Activated naive CD4-positive, alpha-beta T cell treated with anti-CD3 and anti-CD28 coated beads, Interleukin-2, amount 50 U/mL, for 72 hours (primary cell): ENCODE data around the gene RTKN2. TPM values are rescaled to one million over a fixed set of nuclear protein-coding genes. Genes with fewer than 3 reads are reported as not detected.
"Not testable (repeated sequence)": the region's sequence is repeated elsewhere in the genome, so short reads cannot be mapped to it uniquely, and the experiment has no call there.

Source experiments
- ATAC-seq, 2 donors: fragments of 150-1000 bp; cut with Tn5 transposase; 2 replicates each; pipeline ENCODE4 v1.10.0; 2021; ENCODE audit warnings: mild to moderate bottlenecking in 2 of 2, moderate library complexity in 2 of 2
- DNase-seq, 2 donors: peaks; one replicate each; pipeline ENCODE4 v3.0.0; 2021 to 2022; ENCODE audit warnings: low spot score in 2 of 2
- H3K27ac Mint-ChIP-seq, 2 donors: one replicate each; pipeline ENCODE4 v1.8.0; 2022; ENCODE audit warnings: mild to moderate bottlenecking in 2 of 2, mixed read lengths in 2 of 2
- H3K36me3 Mint-ChIP-seq, 2 donors: one replicate each; pipeline ENCODE4 v1.8.0; 2022; ENCODE audit warnings: mixed read lengths in 2 of 2
- H3K9me3 Mint-ChIP-seq, 2 donors: one replicate each; pipeline ENCODE4 v1.8.0; 2022; ENCODE audit warnings: mixed read lengths in 2 of 2
- total RNA-seq, 2 donors: library from RNA; stranded (reverse); gene quantifications; one replicate each; pipeline ENCODE4 v1.2.3, GENCODE V29; 2022

The RTKN2 gene
- total RNA-seq, 2 donors from 2014 or later: 9.2 to 10.0 TPM

- no peak overlapping the region for H3K27ac Mint-ChIP-seq
- H3K36me3 Mint-ChIP-seq: peaks cover 0 to 12% of the 10 kb centered on the region in 2 donors
- DNase-seq: no peak
- no peaks in the 10 kb centered on the region for H3K9me3 Mint-ChIP-seq
- no peak for ATAC-seq
These were observed 2.5 kb downstream of the RTKN2 start for GRCh38 chr10:62266147-62266546.

GRCh38 chr10:62264702-62265436 lies 3.8 kb downstream of the RTKN2 start:
- ATAC-seq: peak in 1 of 2 donors; percentile 28
- DNase-seq: no peak
- peaks cover 2 to 13% of the 10 kb centered on the region in 2 donors for H3K36me3 Mint-ChIP-seq
- no peak overlapping the region for H3K27ac Mint-ChIP-seq
- peaks cover 0 to 1% of the 10 kb centered on the region in 2 donors for H3K9me3 Mint-ChIP-seq

- DNase-seq (no peak), ATAC-seq (no peak)
- Mint-ChIP-seq H3K27ac (no peak overlapping the region), H3K36me3 (peaks cover 9 to 14% of the 10 kb centered on the region in 2 donors), H3K9me3 (peaks cover 0 to 8% of the 10 kb centered on the region in 2 donors)
These were observed 4.5 kb downstream of the RTKN2 start for GRCh38 chr10:62264126-62264525.

GRCh38 chr10:62261666-62262065 lies 7.0 kb downstream of the RTKN2 start:
- peaks cover 0 to 9% of the 10 kb centered on the region in 2 donors for H3K9me3 Mint-ChIP-seq
- no peak for ATAC-seq
- H3K36me3 Mint-ChIP-seq: peaks cover 6 to 26% of the 10 kb centered on the region in 2 donors
- no peak overlapping the region for H3K27ac Mint-ChIP-seq
- no peak for DNase-seq

- no peak for ATAC-seq
- Mint-ChIP-seq H3K36me3 (peaks cover 6 to 42% of the 10 kb centered on the region in 2 donors), H3K27ac (no peak overlapping the region)
These were observed 8.6 kb downstream of the RTKN2 start for GRCh38 chr10:62259998-62260397.

GRCh38 chr10:62259456-62259855 lies 9.2 kb downstream of the RTKN2 start:
- no peak for ATAC-seq
- Mint-ChIP-seq H3K27ac (no peak overlapping the region), H3K36me3 (peaks cover 6 to 44% of the 10 kb centered on the region in 2 donors)

More at GRCh38 chr10:62259998-62260397, 8.6 kb downstream of the RTKN2 start:
- H3K9me3 Mint-ChIP-seq: peaks cover 0 to 9% of the 10 kb centered on the region in 2 donors
- DNase-seq: no peak

GRCh38 chr10:62258926-62259325 lies 9.7 kb downstream of the RTKN2 start:
- ATAC-seq: peak in 1 of 2 donors; percentile 24
- DNase-seq: no peak
- Mint-ChIP-seq H3K36me3 (peaks cover 6 to 50% of the 10 kb centered on the region in 2 donors), H3K27ac (no peak overlapping the region), H3K9me3 (peaks cover 0 to 15% of the 10 kb centered on the region in 2 donors)

More at GRCh38 chr10:62259456-62259855, 9.2 kb downstream of the RTKN2 start:
- no peak for DNase-seq
- H3K9me3 Mint-ChIP-seq: peaks cover 0 to 11% of the 10 kb centered on the region in 2 donors

GRCh38 chr10:62253704-62254103 lies 14.9 kb downstream of the RTKN2 start:
- Mint-ChIP-seq H3K36me3 (peaks cover 0 to 41% of the 10 kb centered on the region in 2 donors), H3K9me3 (peaks cover 0 to 6% of the 10 kb centered on the region in 2 donors), H3K27ac (peak overlapping the region; percentile 67 to 86)
- ATAC-seq: peak; percentile 36 to 75
- no peak for DNase-seq

- ATAC-seq: no peak
- DNase-seq: no peak
- H3K27ac Mint-ChIP-seq: no peak overlapping the region
- peaks cover 0 to 6% of the 10 kb centered on the region in 2 donors for H3K9me3 Mint-ChIP-seq
- peaks cover 0 to 30% of the 10 kb centered on the region in 2 donors for H3K36me3 Mint-ChIP-seq
These were observed 16.6 kb downstream of the RTKN2 start for GRCh38 chr10:62252051-62252450.

GRCh38 chr10:62250594-62251198 lies 17.9 kb downstream of the RTKN2 start:
- DNase-seq (no peak), ATAC-seq (peak; percentile 49 to 85)
- peaks cover 0 to 18% of the 10 kb centered on the region in 2 donors for H3K36me3 Mint-ChIP-seq
- peaks cover 0 to 6% of the 10 kb centered on the region in 2 donors for H3K9me3 Mint-ChIP-seq
- H3K27ac Mint-ChIP-seq: no peak overlapping the region

- no peak for DNase-seq
- no peak for ATAC-seq
- peak overlapping the region in 1 of 2 donors; percentile 7 for H3K27ac Mint-ChIP-seq
- H3K9me3 Mint-ChIP-seq: peaks cover 0 to 6% of the 10 kb centered on the region in 2 donors
- H3K36me3 Mint-ChIP-seq: peaks cover 0 to 12% of the 10 kb centered on the region in 2 donors
These were observed 18.7 kb downstream of the RTKN2 start for GRCh38 chr10:62249957-62250356.

GRCh38 chr10:62248465-62248864 lies 20.2 kb downstream of the RTKN2 start:
- DNase-seq (no peak), ATAC-seq (no peak)
- Mint-ChIP-seq H3K27ac (no peak overlapping the region), H3K9me3 (peaks cover 2% of the 10 kb centered on the region in 2 donors), H3K36me3 (peaks cover 3 to 6% of the 10 kb centered on the region in 2 donors)

GRCh38 chr10:62244785-62245467 lies 23.7 kb downstream of the RTKN2 start:
- ATAC-seq: peak; percentile 81 to 92
- Mint-ChIP-seq H3K27ac (peak overlapping the region; percentile 80 to 93), H3K36me3 (peaks cover 6 to 11% of the 10 kb centered on the region in 2 donors), H3K9me3 (peaks cover 4% of the 10 kb centered on the region in 2 donors)
- peak in 1 of 2 donors; percentile 58 for DNase-seq

- ATAC-seq (no peak), DNase-seq (no peak)
- peaks cover 6 to 11% of the 10 kb centered on the region in 2 donors for H3K36me3 Mint-ChIP-seq
- peaks cover 4% of the 10 kb centered on the region in 2 donors for H3K9me3 Mint-ChIP-seq
- peak overlapping the region; percentile 81 to 98 for H3K27ac Mint-ChIP-seq
These were observed 24.6 kb downstream of the RTKN2 start for GRCh38 chr10:62244088-62244487.

- Mint-ChIP-seq H3K27ac (peak overlapping the region; percentile 81 to 98), H3K9me3 (peaks cover 4% of the 10 kb centered on the region in 2 donors), H3K36me3 (peaks cover 6 to 14% of the 10 kb centered on the region in 2 donors)
- peak; percentile 32 to 74 for ATAC-seq
- DNase-seq: no peak
These were observed 25.0 kb downstream of the RTKN2 start for GRCh38 chr10:62243647-62243997.

GRCh38 chr10:62242965-62243646 lies 25.5 kb downstream of the RTKN2 start:
- peak; percentile 52 to 67 for ATAC-seq
- Mint-ChIP-seq H3K27ac (peak overlapping the region; percentile 81 to 98), H3K36me3 (peaks cover 6 to 17% of the 10 kb centered on the region in 2 donors)
- H3K9me3 Mint-ChIP-seq, DNase-seq: not testable (repeated sequence)
